HT1080 (cell line): ENCODE measurements around the gene PDGFC. TPM values are rescaled to one million over a fixed set of nuclear protein-coding genes. Genes with fewer than 3 reads are reported as not detected.

Experiments used
- DNase-seq: peaks from one replicate; pipeline ENCODE4 v3.0.0-alpha.2; 2015; ENCODE audit warnings: low read depth
- total RNA-seq: library from RNA; depleted of rRNA; stranded (reverse); fragments of >200 nt; shearing (Covaris generic); gene quantifications from 2 replicates; pipeline ENCODE4 v1.2.3, GENCODE V29; 2014

Gene PDGFC
- total RNA-seq, 1 experiment from 2014 or later = 52.3 TPM

DNA sequence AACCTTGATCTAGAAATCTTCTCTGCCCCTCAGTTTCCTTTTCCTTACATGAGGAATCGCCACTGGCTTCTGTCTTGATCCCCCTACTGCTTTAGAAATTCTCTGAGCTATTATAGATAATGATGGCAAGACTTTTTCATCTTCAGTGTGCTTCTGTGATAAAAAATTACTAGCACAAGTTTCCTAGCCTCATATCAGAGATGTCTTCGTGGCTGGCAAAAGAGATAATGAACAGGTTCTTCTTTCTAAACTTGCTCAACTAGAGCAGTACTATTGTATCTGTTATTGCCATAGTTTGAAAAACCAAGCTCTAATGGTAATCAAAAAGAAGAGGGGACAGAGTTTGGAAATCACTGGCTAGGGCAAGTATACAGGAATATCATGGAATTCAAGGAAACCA lies 4.1 kb upstream of the PDGFC start:
- DNase-seq = no peak

DNA sequence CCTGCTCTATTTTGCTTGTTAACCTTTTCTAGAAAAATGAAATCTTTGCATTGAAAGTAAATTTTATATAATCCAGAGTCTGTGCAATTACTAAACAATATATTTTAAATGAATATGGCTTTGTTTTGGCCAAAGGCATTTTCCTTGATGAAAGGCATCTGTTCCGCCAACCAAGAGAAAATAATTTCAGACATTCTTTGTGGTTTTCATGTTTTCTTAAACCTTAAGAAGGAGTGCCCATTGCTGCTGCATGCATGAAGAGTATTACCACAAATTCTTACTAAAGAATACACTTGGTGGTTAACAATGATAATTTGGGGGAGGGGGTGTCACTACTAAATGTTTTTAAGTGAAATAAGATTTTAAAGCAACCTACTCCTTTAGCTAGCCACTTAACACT lies 2.7 kb upstream of the PDGFC start:
- DNase-seq = no peak

DNA sequence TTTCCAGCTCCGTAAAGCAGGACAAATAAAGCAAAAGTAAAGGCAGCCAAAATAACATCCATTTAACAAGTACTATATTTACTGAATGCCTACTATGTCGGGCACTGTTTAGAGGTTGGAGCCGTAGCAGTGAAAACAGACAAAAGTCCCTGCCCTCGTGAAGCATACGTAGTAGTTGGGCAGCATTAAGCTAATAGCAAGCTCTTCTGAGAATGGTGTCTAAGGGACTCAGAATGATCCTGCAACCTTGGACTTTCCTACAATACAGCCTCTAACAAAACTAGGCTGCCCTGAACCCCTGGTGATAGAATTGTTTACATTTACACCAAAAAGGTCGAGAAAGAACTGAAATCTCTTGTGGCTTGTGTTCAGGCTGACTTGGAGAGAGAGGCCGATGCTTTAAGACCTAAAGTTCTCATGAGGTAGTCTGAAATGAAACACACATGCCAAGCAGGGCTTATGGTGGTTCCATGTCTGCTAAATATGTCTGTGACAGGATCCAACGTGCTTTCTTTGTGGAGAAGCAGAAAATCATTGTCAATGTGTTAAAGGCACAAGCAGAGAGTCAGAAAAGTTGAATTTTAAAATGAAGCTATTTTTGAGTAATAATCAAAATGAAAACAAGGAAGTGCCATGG lies 898 bp upstream of the PDGFC start:
- no peak for DNase-seq

DNA sequence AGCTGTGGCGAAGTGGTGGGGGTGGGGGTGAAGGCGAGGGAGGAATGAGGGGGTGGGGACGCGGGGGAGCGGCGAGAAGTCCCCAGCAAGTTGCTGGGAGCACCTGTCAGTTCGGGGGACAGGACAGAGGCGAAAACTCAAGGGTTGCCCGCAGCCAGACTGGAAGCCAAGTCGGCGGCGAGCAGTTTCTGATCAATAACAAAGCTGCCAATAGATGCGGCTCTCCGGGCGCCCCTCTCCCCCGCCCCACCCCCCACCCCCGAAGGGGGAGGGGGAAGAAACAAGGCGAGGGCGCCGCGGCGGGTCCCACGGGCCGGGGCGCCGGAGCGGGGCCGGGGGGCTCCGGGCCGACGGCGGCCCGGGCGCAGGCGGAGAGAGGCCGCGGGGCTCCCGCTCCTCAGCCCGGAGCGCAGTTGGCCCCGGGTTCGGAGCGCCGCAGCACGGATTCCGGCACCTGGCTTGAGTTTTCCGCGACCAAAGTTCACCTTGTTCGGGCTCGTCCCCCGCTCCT lies 379 bp downstream of the PDGFC start:
- DNase-seq = no peak

DNA sequence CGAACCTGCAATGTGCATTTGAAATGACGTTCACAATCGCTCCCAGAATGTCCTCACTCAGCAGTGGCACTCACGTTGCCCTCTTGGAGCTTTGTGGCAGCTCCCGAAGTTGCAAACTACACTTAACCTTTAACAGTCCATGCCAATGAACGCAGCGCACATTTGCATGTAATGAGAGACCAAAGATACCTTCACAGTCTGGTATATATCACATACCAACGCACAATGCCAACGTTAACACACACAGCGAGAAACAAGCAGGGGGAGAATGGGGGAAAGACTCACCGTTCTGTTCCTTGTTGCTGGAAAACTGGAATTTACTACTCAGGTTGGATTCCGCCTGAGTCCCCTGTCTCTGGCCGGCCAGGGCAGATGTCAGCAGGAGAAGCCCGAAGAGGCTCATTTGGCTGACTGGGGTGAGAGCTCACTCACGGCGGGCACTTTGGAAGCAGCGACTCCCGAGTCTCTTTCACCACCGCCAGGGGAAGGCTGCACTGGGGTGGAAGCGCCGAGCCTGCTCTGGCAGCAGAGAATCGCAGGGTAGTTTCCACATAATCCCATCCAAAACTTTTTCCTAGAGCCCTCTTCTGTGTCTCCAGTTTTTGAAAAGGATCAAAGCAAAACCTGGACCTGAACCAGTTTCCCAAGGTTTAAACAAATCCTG lies 966 bp downstream of the PDGFC start:
- DNase-seq = peak; percentile 70

DNA sequence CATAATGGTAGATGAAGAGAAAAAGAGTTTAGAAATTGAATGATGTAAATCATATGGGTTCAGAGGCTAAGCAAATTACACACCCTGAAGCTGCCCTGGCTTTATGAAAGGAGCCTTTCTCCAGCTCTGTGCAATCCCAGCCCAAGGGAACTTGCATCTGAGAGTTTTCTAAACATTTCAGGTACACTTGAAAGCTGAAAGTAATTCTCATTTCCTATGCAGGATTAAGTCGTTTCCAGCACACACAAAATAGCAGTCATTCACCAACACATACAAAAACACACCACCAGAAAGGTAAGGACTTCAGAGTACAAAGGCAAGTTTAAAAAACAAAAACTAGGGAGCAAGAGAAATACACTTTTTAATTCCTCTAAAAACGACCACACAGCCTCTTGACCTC lies 1.7 kb downstream of the PDGFC start:
- DNase-seq = no peak

DNA sequence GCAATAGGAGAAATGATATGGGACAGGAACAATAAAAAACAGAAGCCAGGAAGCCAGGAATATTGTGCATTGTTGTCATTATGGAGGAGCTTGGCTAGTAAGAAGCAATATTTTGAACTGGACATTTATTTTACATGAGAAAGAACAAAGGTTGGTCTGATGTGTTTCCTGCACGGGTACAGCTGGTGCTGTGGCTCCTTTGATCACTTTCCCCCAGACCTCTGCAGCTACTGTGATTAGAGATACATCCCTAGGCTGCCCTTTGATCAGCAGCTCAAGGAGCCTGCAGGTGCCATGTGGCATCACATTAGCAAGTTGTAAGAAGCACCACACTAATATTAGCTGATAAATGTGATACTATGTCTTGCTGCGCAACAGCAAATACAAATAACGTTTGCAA lies 2.5 kb downstream of the PDGFC start:
- no peak for DNase-seq

DNA sequence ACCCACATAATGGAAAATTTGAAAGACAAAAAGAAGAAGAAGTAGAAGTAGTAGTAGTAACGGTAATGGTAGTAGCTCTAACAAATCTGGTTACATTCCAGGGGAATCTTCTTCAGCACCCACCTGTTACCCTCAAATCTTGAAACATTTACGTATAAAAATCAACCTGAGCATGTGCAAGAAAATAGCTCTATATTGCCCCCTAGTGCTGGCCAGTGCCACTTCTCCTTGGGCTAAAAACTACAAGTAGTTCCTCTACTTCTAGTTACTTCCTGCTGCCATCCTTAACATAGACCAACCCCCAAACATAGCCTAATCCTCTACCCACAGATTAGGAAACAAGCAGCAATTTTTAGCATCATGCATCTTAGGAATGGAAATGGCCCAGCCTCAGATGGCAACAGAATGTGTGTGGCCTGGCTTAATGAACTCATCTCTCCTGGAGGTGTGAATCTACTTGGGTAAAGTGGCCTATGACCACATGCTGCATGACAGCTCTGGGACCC lies 3.1 kb downstream of the PDGFC start:
- DNase-seq = peak; percentile 87

DNA sequence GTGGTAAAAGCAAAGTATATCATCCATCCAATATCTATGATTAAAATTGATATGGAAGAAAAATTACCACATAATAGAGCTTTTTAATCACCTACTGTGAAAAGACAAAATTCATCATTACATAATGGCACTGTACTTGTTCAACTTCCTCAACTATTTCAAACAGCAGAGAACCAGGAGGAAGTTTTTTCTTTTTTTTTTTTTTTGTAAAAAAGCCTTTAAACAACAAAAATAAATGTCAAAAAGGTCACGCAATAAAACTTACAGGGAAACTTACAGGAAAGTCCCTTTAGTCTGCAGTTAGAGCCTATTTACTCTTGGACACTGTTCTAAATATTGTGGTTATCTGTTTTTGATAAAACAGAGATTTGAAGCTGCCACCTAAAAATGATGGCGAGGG lies 4.8 kb downstream of the PDGFC start:
- DNase-seq = no peak

DNA sequence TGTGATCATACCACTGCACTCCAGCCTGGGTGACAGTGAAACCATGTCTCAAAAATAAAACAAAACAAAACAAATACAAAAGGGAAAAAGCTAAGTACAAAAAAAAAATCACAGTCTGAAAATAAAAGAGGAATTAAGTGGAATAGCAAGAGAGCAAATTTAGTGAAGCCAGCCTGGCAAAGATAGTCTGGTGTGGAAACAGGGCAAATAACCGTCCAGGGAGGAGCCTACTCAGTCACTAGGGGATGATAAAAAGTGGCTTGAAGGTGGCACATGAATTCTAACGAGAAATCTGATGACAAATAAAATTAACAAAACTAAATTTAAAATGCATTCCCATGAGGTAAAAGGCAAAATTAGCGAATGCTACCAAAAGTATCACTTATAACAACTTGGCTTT lies 8.2 kb downstream of the PDGFC start:
- no peak for DNase-seq

DNA sequence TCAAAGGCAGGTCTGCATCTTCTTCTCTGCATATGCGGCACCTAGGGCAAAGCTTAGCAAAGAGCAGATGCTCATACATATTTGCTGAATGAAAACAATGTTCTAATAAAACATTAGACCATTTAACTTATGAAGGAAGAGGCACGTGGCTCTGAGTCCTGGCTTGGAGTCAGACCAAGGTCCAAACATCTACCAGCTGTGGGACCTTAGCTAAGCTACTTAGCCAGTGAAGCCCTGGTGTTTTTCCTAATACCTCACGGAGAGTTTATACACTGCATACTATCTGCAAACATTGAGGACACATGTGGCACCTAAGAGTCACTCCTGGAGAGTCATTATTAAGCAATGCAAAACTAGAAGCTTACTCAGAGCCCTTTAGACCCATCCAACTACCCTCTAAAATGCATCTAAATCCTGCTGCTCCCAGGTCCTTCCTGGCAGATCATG lies 9.0 kb downstream of the PDGFC start:
- DNase-seq = no peak

DNA sequence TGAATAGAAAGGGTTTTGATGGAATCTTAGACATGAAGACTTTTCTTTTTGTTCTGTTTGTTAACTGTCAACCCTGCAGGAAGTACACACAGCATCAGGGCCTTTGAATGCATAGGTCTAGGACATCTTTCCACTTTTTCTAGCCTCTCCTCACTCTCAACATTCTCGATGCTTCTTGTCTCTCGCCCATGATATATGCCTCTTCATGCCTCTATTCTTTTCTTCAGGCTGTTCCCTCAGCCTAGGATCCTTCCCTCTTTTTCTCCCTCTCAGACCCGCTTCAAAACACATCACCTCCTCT lies 9.6 kb downstream of the PDGFC start:
- DNase-seq = no peak

DNA sequence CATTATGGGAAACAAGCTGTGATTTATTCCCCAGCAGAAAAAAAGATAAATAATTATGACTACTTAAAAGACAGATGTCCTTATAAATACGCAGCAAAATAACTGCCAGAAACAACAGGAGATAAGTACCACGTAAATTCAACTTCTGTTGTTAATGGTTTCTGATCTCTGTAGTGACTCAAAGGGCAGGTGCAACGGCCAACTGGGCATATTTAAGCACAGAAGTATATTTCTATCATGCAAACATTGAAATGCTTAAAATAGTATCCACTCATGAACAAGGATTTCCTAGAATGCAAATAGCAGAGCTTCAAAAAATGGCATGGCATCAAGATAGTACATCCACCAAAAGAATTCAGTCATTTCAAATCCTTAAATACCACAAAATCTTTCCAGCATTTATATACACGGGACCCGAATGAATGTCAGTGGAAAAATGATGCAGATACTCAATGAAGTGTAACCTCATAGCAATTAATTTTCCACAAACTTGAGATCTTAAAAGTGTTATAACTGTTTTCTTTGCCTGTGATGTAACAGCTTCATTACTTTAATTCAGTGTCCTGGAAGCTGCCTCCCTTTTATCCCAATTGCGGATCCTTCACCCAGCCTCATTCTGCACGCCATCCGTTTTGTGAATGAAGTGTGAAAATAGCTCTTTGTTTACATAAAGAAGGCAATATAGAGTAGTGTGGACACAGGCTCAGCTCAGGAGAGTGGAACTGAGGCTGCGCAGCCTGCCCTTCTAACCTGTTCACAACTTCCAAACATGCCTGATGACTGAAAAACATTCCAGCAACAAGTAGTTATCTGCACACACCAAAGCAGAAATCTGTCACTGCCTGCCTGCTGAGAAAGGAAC lies 10.2 kb downstream of the PDGFC start:
- no peak for DNase-seq

DNA sequence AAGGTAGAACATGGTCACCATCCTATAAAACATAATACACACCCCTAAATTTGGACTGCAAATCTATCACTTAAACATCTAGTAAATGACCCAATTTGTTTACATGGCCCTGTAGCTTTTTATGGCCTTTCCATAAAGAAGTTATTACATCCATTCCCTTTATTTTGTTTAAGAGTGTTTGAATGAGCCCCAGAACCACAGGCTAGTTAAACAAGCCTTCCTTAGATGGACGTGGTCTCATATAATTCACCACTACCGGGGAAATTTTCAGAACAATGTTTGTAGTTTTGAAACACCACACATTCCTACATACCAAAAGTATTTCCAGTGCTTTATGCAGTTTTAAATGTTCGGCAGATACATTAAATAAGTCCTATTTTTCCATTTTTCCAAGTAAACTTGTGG lies 12.3 kb downstream of the PDGFC start:
- no peak for DNase-seq

DNA sequence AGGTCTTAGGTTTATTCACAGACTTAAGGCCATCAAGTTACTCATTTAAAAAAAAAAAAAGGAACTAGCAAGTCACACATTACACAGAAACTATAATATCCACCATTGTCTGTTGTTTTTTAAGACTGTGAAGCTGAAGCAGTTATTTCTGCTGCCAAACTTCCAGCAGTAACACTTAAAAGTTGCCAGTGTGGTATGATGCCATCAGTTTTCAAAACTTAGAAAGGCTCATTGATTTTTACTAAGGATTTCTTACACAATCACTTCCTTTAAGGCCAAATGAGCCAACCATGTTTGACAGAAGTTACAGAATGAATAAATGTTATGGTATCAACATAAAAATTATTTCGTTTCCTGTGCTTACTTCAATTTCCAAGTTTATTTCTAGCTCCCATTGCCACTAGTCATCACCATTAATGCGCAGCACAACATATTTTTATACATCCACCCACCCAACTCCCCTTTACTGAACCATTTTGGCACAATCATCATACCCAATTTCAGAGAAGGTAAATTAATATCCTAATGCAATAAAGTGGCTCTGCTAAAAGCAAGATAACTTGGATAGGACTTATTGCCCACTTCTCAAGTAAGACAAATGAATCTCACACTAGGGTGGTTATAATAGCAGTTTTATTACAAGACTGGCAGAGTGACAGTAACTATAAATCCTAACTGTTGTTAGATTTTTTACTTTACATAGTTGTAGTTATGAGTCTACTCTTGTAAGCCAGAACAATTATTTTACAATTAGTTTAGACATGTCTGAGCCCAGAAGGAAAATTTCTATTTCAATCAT lies 13.1 kb downstream of the PDGFC start:
- DNase-seq = no peak

DNA sequence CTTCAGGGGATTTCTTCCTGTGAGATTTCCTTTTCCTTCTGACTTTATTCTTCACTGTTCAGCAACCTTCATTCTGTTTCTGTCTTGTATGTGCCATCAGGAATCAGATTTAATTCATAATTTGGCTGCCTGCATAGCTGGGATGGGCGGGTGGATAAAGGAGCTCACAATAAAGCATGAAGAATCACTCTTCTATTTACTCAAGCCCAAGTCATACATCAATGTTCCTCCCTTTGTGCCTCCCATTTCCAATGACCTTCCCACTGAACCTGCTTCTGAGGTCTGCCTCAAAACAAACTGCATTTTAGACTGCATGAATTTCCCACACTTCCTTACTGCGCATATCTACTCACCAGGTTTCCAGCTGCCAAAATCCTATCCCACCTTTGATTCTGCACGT lies 14.0 kb downstream of the PDGFC start:
- no peak for DNase-seq

DNA sequence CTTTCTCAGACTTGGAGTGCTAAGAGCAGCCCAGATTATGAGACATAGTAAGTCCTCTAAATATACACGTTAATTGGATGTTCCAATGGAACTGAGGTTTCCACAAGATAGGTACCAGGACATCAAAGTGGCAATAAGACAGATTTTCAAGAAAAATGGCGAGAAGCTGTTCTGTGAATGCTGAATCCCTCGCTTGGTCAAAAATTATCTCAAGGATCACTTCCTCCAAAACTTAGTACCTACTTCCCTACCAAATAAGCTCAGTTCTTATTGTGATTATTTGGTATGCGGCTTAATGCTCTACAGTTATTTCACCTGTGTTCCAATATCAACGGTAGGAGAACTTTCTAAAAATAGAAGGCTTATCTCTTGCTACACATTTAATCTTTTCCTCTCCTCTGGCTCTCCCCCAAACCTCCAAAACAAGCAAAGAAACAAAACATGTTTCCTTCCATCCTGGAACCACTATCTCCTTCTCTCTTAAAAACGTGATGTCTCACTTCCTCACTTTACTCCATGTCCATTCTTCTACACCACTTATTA lies 14.7 kb downstream of the PDGFC start:
- DNase-seq = no peak

DNA sequence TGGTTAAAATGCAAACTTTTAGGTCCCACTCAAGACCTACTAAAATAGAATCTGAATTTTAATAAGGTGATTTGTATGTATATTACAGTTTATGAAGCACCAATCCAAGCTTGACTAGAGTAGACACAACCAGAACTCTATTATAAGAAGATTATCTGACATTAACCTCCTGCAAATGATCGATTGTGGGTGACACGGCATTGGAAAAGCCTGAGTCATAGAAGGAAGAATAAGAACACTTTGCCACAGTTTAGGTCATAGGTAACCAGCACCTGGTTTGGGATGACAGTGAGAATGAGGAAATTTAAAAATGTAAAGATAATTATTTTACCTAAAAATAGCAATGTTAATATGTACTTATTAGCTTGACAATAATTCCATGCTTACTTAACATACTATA lies 15.2 kb downstream of the PDGFC start:
- no peak for DNase-seq

DNA sequence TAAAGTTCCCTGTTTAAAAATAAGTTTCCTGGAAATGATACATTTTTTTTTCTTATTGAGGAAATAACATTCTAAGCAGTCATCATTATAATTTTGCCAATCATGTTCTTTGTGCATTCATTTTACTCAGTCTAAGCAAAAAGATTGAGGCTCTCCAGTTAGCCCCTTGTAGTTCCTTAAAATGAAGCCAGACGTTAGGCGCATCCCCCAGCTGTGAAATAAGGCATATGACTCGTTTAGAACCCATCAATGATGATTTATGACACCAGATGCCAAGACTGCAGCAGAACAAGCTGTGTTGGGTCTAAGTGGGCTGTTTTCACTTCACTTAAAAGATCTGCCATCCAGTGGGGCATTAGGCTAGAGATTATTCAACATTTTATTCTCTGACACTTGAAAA lies 17.0 kb downstream of the PDGFC start:
- no peak for DNase-seq

DNA sequence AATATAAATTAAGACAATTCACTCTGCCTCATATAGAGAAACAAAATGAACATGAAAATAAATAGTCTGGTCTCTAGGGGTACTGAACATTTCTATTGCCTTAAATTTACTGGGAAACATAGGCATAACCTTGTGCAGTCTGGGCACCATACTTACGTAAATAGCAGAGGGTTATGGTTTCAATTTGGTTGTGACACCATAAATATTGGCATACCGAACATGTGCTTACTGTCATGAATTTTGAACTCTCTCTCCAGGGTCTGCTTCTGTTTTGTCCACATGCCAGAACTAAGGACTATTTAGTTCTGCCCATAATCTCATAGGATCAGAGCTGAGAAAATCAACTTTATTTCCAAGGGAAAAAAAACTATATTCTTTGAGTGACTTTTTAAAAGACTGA lies 17.6 kb downstream of the PDGFC start:
- DNase-seq = no peak

DNA sequence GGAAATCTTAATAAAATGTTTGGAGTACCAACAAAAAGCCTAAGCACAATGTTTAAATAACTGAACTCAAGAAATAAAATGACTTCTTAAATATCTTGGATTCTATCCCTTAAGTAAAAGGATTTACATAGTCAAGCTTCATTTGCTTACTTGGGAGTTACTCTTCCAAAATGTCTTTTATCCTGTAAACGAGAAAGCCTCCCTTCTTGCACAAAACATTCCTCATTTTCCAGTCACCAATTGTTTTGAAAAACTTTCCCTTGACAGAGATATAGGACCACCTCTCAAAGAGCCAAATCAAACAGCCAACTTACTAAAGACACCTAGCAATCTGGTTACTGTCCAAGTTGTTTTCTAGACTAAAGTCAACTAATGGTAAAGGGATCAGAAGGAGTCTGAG lies 18.6 kb downstream of the PDGFC start:
- DNase-seq = no peak
